GM19468 (cell line): ENCODE results near the gene TPRA1.

Experiments used
- ATAC-seq: cut with Tn5 transposase; IDR thresholded peaks from one replicate; pipeline ENCODE4 v1.9.1; 2021; ENCODE audit warnings: mild to moderate bottlenecking, moderate library complexity, moderate number of reproducible peaks; ENCODE audit not compliant: unreplicated experiment; ENCODE audit errors: extremely low read depth

The TPRA1 gene

DNA sequence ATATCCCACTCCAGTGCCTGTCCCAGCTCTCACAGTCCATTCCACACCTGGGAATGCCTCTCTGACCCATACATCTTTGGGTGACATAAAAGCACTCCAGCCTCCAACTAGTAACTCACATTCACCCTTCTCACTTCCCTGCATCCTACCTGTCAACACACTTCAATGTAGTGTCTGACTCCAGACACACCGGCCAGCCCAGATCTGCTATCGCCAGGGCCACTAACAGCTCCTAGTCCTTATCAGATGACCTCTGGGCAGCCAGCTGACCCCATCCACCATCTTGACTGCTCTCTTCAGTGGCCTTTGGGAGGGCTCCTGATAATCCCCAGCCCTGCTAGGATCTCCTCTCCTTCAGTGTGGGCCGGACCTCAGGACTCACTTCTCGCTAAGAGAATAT is 4.8 kb upstream of the TPRA1 start:
- ATAC-seq = no peak

DNA sequence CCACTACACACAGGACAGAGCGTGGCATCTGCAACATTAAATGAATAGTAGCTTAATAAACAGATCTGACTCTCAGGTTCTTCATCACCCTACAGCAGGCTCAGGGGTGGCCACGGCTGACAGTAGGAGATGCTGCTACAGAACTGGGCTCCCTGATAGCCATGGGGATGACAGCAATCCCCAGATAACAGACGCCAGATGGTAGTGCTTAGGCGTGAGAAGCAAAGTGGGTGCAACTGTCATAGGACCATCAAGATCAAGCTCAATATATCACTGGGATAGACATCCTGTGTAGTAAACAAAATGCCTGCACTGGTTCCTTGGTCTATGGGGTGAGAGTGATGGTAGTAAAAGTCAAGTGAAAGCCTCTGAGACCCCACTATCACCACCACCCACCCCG is 2.6 kb upstream of the TPRA1 start:
- ATAC-seq = no peak

DNA sequence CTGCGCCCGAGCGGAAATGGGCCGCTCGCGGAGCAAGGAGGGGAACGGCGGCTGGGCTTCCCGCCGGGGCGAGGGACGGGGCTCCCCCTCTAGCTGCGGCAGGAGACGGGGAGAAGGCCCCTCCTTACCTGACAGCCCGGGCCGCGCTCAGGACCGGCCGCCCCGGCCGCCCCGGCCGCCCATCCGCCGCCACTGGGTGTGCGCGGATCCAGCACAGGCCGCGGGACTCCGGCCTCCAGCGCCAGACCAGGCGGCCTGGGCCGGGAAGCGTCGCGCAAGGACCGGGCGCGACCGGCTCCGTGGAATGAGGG is 296 bp downstream of the TPRA1 start:
- ATAC-seq = peak; percentile 6

DNA sequence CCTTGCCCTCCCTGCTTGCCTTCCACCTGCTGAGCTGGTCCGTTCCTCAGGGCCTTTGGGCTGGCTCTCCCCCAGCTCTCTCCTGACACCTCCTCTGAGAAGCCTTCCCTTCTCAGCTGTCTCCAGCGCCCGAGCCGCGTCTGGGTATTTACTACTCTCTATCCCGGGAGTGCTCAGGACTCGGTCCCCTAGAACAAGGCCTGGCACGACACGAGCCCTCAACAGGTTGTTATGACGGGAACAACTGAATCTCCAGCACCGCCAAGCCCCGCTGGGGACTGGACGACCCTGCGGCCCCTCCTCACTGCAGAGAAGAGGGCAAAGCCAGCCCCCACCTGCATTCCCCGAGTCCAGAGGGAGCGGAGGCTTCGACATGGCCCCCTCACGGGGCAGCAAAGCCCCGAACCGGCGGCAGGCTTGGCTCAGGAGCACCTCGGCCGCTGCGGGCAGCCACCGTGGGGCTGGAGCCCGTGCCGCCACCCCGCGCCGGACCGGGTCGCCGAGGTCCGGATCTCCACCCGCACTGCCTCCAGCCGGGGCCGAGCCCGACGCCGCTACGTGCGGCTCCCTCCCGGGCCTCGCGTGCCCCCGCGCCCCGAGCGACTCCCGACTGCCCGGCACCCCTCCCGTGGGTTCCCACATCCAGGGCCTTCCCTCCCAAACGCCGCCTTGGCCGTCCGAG is 792 bp downstream of the TPRA1 start:
- ATAC-seq = no peak

DNA sequence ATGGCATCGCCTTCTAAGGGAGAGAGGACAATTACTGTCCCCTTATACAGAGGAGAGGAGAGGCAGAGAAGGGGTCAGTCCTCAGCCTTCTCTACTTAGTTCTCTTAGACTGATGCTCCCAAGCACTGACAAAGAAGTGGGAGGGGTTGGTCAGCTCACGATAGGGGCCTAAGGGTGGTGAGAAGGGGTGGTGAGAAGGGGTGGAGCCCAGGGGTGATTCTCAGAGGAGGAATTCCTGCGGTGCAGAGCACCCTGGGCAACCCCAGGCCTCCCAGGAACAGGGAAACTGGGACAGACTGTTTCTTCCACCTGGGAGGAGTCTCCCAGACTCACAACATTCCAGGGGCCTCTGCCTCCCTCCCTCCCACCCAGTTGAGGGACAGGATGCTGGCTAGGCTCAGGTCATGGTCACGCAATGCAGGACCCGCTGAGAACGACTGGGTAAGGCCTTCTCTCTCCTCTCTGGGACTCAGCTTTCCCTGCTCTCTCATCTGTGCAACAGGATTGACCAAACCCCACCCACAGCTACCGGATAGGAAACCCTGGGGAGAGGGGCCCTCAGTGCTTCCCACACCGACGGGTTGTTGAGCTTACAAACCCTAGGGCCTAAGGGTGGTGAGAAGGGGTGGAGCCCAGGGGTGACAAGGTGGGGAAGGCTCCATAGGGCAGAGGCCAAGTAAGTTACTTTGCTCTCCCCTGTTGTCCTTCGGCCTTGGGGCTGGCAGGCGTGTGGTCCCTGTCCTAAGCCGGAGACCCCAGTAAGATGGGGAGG is 1.5 kb downstream of the TPRA1 start:
- ATAC-seq = no peak

DNA sequence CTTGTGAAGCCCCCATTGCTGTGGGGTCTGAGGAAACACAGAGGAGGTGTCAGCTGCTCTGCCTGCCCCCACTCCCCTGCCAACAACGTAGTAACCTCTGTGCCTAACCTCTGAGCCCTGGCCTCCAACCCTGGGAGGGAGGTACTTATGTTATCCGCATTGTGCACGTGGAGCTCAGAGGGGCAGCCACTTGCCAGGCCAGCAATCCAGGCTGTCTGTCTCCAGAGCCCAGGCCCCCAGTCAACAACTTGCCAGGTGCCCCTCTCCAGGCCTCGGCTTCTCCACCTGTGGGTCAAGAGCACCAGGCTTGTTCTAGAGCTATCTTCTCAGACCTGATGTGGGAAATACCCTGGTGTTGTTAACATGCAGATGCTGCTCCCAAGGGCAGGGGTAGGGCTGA is 2.7 kb downstream of the TPRA1 start:
- ATAC-seq = no peak

DNA sequence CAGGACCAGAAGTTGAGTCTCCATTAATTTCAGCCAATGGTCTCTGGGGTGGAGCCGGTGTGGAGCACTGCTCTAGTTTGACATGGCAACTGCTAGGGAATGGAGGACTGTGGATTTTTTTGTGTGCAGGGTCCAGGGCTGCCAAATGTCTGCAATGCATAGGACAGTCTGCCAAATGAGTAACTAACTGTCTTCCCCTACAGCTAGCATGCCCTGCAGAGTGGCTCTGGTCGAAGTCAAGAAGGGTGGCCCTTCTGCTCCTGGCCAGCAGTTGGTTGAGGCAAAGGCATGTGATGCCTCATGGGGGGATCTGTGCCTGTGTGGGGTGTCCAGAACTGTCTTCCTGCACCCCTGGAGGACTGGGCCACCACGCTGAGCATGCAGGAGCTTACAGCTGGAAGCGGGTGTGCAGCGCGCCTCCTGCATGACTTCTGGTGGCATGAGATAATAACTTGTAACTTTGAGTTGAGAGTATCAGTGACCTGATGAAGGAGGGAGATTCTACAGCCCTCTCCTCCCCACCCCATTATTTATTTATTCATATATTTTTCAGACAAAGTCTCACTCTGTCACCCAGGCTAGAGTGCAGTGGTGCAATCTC is 4.6 kb downstream of the TPRA1 start:
- ATAC-seq = no peak

DNA sequence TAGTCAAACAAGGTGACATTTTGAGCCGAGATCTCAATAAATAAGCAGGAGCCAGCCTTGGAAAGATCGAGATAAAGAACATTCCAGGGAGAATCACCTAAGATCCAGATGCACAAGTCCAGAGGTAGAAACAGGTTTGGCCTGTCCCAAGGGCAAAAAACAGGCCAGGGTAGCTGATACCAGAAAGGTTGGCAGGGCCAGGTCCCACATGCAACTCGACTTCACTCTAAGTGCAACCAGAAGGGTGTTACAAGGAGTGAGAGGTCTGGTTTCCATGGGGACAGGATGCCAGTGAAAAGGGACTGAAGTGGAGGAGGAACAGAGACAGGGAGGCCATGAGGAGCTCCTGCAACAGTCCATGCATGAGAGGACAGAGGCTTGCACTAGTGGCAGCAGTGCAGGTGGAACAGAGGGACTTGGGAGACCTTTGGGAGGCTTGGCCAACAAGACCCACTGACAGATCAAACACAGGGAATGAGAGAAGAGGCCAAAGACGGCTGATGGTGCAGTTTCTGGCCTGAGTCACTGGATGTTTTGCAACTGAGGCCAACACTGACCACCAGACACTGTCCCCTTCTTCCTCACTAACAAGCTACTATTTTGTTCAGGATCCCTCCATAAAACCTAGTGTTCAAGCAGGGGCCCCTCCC is 5.2 kb downstream of the TPRA1 start:
- no peak for ATAC-seq

DNA sequence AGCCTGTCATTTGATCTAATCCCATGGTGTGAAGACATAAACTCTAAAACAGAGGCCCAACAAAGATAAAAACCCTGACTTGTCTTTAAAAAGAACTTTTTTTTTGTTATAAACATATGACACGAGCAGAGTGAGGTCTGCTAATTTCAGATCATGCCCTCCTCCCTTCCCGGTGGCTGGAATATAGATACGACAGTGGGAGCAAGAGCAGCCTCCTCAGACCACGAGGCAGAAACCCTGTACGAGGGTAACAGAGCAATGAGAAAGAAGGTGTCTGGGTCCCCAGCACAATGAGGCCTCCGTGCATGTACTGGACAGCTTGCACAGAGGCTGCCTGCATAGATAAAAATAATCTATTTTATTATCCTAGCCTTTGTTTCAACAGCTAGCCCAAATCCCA is 5.8 kb downstream of the TPRA1 start:
- no peak for ATAC-seq

DNA sequence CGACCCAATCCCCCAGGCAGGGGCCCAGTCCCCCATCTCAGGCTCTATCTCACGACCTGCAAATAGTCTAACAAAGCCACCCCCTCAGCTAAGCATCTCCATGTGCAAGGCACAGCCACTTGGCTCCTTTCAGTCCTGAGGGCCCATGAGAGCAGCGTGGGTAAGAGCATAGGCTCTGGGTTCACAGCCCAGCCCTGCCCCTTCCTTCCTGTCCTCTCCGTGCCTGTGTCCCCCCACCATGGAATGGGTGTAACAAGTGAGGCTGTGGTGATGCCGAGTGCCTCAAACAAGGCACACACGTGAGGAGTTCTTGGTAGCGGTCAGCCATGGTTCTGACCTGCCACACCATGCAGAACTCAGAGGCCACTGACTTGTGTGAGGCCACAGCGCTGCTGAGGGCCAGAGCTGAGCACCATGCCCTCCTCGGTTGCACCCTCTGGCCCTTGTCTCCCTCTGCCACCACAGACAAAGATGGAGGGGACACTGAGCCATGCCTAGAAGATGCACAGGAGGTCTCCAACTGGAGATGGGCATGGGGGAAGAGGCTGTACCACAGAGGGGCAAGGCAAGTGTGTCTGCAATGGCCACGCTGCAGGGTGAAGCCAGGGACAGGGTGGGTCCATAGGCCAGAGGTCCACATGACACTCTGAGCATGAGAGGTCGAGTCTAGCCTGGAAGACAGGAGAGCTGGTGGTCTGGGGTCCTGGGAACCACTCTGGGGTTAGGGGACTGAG is 10.0 kb downstream of the TPRA1 start:
- ATAC-seq = no peak

DNA sequence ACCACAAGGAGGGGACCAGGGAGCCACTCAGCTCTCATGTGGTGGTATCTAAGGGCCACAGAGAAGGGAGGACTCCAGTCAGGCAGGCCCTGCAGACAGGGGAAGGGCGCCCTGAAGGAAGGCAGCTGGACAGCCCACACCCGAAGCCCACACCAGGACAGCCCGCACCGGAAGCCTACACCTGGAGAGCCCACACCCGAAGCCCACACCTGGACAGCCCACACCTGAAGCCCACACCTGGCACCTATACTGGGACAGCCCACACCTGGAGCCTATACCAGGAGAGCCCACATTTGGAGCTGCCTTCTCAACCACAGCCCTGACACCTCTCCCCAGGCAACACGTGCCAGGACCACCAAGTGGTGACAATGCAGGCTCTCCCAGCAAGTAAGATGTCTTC is 11.7 kb downstream of the TPRA1 start:
- ATAC-seq = no peak

DNA sequence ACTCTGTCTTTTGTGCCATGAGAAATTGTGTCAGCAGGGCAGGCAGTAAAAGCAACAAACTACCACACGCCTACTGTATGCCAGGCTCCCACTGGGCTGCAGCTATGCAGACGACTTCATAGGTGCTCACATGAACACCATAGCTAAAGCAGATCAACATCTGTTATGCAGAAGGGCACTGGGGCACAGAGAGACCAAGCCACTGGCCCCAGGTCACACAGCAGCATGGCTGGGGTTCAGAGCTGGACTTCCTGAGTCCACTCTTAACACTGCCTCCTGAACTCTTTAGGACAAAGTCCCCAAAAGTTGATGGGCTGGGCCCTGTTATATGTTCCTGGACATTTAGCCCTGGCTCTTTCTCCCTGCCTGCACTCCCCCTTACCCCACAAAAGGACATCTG is 12.4 kb downstream of the TPRA1 start:
- ATAC-seq = no peak

DNA sequence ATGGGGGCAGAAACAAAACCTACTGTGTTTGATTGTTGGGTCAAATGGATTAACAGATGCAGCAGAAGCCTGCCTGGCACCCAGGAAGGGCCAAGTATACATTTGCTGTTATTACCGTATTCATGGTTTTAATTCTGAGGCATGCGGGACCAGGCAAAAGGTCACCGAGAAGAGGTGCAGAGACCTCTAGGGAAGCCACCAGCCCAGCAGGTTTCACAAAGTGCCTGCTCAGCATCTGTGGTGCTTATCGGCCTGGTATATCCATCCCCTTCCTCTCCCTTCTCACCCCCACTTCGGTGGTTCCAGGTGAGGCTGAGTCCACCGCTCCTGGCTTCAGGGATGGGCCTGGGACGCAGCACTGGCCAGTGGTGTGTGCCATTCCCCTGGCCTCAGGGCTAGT is 13.1 kb downstream of the TPRA1 start:
- no peak for ATAC-seq

DNA sequence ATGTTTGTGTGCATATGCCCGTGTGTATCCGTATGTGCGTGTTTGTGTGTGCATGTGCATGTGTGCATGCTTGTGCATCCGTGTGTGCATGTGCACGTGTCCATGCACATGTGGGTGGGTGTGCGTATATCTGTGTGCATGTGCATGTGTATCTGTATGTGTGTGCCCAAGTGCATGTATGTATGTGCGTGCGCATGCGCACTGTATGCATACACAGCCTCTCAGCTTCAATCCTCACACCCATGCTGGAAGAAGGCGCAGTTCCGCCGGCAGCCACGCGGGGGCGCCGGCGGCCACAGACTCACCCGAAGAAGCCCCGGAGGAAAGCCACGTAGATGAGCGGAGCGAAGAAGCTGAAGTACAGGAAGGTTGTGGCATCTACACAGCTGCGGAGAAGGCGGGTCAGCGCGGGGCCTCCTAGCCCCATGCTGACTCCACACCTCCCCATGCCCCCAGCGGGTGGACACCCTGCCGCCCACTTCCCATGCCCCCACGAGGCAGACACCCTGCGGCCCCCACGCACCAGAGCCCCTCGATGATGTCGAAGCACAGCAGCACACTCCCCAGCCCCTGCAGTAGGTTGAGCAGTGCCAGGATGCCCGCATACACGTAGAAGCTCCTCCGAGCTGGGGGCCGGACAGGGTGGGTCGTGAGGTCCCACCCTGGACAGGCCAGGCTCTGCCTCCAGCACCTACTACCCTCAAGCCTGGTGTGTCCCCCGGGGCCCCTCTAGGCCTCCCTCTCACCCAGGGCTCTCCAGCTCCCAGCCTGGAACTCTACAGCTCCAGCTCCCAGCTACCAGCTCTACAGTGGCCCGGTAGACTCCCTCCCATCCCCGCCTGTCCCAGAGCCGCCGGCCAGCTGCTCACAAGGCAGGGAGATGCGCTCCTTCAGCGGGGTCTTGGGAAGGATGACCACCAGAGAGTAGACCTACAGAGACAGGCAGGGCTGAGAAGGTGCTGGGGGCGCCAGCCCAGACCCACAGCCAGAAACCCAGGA is 15.4 kb downstream of the TPRA1 start:
- peak; percentile 72 for ATAC-seq

DNA sequence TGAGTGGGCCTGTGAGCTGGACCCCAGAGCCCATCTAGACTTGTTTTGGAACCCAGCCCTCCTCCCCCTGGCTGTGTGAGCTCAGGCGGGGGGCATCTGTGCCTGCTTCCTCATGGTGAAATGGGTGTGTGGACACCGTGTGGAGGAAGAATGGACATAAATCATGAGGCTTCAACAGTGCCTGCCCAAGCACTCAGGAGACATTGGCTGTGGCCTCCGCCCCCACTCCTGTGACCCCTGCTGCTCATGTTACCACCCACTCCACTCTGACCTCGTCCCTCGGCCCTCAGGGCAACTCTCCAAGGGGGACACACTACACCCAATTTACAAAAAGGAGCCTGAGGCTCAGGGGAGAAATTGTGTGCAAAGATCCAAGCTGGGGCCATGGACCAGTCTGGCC is 16.6 kb downstream of the TPRA1 start:
- no peak for ATAC-seq

DNA sequence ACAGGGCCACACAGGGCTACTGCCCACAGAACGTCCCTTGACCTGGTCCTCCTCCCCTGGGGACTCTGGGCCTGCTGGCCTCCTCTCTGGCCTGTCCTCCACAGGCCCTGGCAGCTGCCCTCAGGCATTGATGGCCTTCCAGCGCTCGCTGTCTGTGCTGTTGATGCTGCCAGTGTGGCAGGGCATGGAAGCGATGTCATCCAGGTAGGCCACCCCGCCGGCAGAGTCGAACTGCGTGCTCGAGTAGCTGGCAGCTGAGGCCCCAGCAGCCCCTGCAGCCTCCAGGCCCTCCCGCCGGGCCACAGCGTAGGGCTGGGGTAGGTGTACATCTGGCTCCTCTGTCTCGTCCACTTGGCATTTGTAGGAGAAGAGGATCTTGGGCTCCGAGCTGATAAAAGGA is 17.1 kb downstream of the TPRA1 start:
- ATAC-seq = no peak

DNA sequence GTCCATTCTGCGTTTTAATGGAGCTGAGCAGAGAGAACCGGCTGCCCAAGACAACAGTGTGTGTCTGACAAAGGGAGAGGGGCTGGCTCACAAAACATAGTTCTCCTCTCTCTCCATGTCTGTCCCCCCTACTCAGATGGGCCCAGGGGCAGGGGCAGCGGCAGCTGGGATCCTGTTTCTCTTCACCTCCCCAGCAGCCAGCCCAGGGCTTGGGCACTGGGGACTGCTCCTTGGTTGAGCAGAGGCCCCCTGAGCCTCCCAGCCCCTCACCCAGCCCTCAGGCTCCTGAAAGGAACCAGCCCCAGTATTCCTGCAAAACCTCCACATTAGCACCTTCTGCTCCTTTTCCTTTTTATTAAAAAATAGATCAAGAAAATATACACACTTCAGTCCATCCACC is 17.8 kb downstream of the TPRA1 start:
- ATAC-seq = no peak

DNA sequence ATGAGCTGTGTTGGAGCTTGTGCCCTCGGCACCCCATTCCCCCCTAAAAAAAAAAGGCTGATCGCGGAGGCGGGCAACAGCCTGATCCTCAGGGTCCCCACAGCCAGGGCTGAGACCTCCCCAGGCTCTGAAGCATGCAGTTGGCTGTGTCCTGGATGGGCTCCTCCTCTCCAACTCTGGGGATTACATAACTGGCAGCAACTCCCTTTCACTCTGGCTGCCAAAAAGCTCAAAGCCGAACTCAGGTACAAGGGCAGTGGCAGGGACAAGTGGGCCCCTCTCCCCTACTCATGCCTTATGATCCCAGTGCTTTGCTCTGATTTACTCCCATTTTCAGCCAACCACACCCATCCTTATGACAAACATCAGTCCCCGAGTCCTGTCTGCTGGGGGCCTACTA is 18.3 kb downstream of the TPRA1 start:
- no peak for ATAC-seq

DNA sequence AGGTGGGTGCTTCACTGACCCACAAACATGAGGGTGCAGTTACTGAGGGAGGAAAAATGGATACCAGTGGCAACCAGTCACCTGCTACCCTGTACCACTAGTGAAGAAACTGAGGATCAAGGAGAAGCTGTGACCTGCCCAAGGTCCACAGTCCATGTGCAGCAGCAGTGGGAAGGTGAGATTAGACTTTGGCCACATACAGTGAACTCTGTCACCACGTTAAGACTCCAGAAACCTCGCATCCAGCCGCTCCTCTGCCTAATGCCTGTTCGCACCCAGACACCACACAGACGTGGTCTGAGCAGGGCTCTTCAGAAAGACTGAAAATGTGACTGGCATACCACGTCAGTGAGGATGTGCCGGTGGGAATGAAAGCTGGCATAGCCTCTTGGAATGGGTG is 20.0 kb downstream of the TPRA1 start:
- no peak for ATAC-seq
